OCI-LY7 (cell line): ENCODE data around the gene VSIG4. TPM values are rescaled to one million over a fixed set of nuclear protein-coding genes. Genes with fewer than 3 reads are reported as not detected.

Experiments
- BruUV-seq: library from RNA; stranded (reverse); fragments of 400-500 nt; replicated peaks from 2 replicates; lab custom pipeline; 2021; lab: Mats Ljungman, UMichigan
- CTCF ChIA-PET: fragments of 300-600 bp; sonication (Branson Sonifier 250); formaldehyde crosslinking; loops from one replicate; lab custom pipeline; 2022; ENCODE audit warnings: antibody characterized with exemption; ENCODE audit not compliant: unreplicated experiment; lab: Charles Lee
- POLR2A ChIA-PET: fragments of 300-600 bp; sonication (Branson Sonifier 250); formaldehyde crosslinking; loops from one replicate; lab custom pipeline; 2022; ENCODE audit warnings: antibody characterized with exemption; lab: Charles Lee
- DNase-seq: peaks from one replicate; pipeline ENCODE4 v3.0.0-alpha.2; 2015; ENCODE audit warnings: low spot score
- H2AFZ ChIP-seq: fragments of 200-600 bp; sonication (generic), shearing (Covaris generic); 2 replicates; pipeline ENCODE4 v1.6.1; 2014; ENCODE audit warnings: mild to moderate bottlenecking, antibody characterized with exemption, low read length, moderate library complexity
- H3K27ac ChIP-seq: fragments of 200-600 bp; sonication (generic); 2 replicates; pipeline ENCODE4 v1.5.1; 2014; ENCODE audit warnings: mixed run types, low read depth, mild to moderate bottlenecking, moderate library complexity, low read length, inconsistent platforms; ENCODE audit not compliant: poor library complexity, severe bottlenecking
- H3K36me3 ChIP-seq: fragments of 200-600 bp; sonication (generic); 2 replicates; pipeline ENCODE4 v1.6.1; 2014; ENCODE audit warnings: mild to moderate bottlenecking, antibody characterized with exemption, low read length, moderate library complexity, mixed read lengths; ENCODE audit not compliant: insufficient read depth
- H3K4me1 ChIP-seq: fragments of 200-600 bp; sonication (generic); 2 replicates; pipeline ENCODE4 v1.5.1; 2014; ENCODE audit warnings: mild to moderate bottlenecking, low read length; ENCODE audit not compliant: insufficient read depth, poor library complexity, severe bottlenecking
- H3K4me2 ChIP-seq: fragments of 200-600 bp; sonication (generic); 2 replicates; pipeline ENCODE4 v1.6.1; 2014; ENCODE audit warnings: mild to moderate bottlenecking, low read length
- H3K4me3 ChIP-seq: fragments of 200-600 bp; sonication (generic); 2 replicates; pipeline ENCODE4 v1.5.1; 2014; ENCODE audit warnings: mild to moderate bottlenecking, low read depth, low read length; ENCODE audit not compliant: poor library complexity, severe bottlenecking
- H3K79me2 ChIP-seq: fragments of 200-600 bp; sonication (generic); 2 replicates; pipeline ENCODE4 v1.6.1; 2016; ENCODE audit warnings: low read depth, mild to moderate bottlenecking, low read length, moderate library complexity, mixed read lengths; ENCODE audit not compliant: insufficient read depth
- H3K9me2 ChIP-seq: fragments of 200-600 bp; sonication (generic); 2 replicates; pipeline ENCODE4 v1.6.1; 2016; ENCODE audit warnings: mild to moderate bottlenecking, low read length, mixed read lengths; ENCODE audit not compliant: insufficient read depth
- H3K9me3 ChIP-seq: fragments of 200-600 bp; sonication (generic); 2 replicates; pipeline ENCODE4 v1.6.1; 2014; ENCODE audit warnings: mild to moderate bottlenecking, mixed run types, low read length, mixed read lengths
- H4K20me1 ChIP-seq: fragments of 200-600 bp; sonication (generic); 2 replicates; pipeline ENCODE4 v1.6.1; 2014; ENCODE audit warnings: mild to moderate bottlenecking, antibody characterized with exemption, low read length, moderate library complexity, mixed read lengths; ENCODE audit not compliant: insufficient read depth
- EZH2phosphoT487 ChIP-seq: fragments of 200-600 bp; sonication (generic); IDR thresholded peaks from 2 replicates; pipeline ENCODE4 v1.6.1; 2018; ENCODE audit warnings: low read depth, borderline replicate concordance, mild to moderate bottlenecking, mixed run types, antibody characterized with exemption, low read length, moderate library complexity, mixed read lengths
- intact Hi-C: fragments of 100-400 bp; cut with micrococcal nuclease; formaldehyde crosslinking; loops from one replicate; pipeline ENCODE4 v1.10.0; 2022; ENCODE audit not compliant: unreplicated experiment
- total RNA-seq, 2 experiments: library from RNA; depleted of rRNA in 1 of 2; stranded (reverse); fragments of >200 nt in 1 of 2; shearing (Covaris generic) in 1 of 2; gene quantifications; 2 replicates each; pipeline ENCODE4 v1.2.3, GENCODE V29; 2014 to 2022
- TF ChIP-seq, protein P1 (sequence below): fragments of 200-600 bp; sonication (generic); conservative IDR thresholded peaks from 2 replicates; pipeline ENCODE4 v1.5.1; 2014; ENCODE audit warnings: mild to moderate bottlenecking, antibody characterized with exemption, low read length, moderate library complexity, mixed read lengths

The VSIG4 gene
- total RNA-seq, 2 experiments from 2014 or later: not detected

DNA sequence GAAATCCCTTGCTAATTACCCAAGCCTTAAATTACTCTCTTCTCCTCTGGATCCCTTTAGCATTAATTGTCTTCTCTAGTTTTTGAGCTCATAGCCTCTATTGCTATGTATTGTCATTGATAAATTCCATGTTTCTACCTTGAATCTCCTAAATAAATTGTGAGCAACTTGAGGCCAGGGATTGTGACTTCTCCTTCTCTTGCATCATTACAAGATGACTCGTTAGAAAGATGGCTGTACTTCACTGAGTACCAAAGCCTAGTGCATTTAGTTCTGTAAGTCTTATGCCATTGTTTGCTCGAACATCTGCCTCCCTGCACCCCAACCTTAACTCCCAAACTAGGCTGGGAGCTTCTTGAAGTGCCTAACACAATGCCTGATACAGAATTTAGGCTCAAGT is 15.3 kb downstream of the VSIG4 start:
- ChIA-PET CTCF (interaction anchor here (1.1 kb wide), 1 partner anchor 20 kb away, joined by 3 read pairs; no protein-coding TSS in a partner anchor), POLR2A (interaction anchor here (0.7 to 1.9 kb wide), 4 partner anchors 10 to 35 kb away, joined by 3 to 6 read pairs (median 6); no protein-coding TSS in a partner anchor)
- no TSS peak for BruUV-seq

DNA sequence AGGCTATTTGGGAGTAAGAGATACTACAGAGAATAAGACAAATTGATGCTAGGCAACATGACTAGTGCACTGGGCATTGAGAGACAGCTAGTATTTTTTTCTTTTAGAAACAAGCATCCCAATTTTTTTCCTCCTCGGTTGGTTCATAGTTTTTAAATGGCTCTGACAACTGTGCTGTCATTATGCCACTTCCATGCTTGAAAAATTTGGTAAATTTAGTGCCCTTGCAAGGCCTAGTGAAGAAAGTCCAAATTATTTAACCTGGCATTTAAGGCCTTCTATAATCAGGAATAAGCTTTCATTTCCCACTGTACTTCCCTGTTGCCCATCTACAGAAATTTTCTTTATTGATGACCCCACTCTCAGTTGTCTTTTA is 15.8 kb downstream of the VSIG4 start:
- Histone ChIP-seq H3K27ac (no peak overlapping the region), H3K79me2 (no peaks in the 10 kb centered on the region), H3K4me1 (no peaks in the 10 kb centered on the region), H3K36me3 (no peaks in the 10 kb centered on the region), H2AFZ (no peak overlapping the region), H3K4me3 (no peak overlapping the region), H3K9me2 (no peaks in the 10 kb centered on the region), H3K9me3 (no peaks in the 10 kb centered on the region), H3K4me2 (no peak overlapping the region), H4K20me1 (no peaks in the 10 kb centered on the region)
- TF ChIP-seq, protein P1, sequence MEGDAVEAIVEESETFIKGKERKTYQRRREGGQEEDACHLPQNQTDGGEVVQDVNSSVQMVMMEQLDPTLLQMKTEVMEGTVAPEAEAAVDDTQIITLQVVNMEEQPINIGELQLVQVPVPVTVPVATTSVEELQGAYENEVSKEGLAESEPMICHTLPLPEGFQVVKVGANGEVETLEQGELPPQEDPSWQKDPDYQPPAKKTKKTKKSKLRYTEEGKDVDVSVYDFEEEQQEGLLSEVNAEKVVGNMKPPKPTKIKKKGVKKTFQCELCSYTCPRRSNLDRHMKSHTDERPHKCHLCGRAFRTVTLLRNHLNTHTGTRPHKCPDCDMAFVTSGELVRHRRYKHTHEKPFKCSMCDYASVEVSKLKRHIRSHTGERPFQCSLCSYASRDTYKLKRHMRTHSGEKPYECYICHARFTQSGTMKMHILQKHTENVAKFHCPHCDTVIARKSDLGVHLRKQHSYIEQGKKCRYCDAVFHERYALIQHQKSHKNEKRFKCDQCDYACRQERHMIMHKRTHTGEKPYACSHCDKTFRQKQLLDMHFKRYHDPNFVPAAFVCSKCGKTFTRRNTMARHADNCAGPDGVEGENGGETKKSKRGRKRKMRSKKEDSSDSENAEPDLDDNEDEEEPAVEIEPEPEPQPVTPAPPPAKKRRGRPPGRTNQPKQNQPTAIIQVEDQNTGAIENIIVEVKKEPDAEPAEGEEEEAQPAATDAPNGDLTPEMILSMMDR: no peak
- TF ChIP-seq EZH2phosphoT487: no peak
- ChIA-PET CTCF (interaction anchor here (1.1 kb wide), 1 partner anchor 21 kb away, joined by 3 read pairs; no protein-coding TSS in a partner anchor), POLR2A (interaction anchor here (1.5 to 1.6 kb wide), 2 partner anchors 23 to 35 kb away, joined by 5 to 6 read pairs; no protein-coding TSS in a partner anchor)
- no peak for DNase-seq
- no TSS peak for BruUV-seq
- intact Hi-C loops: loop anchor here (10.0 kb wide), 1 partner anchor 89 kb away; no protein-coding TSS in a partner anchor

More for the DNA sequence above, 15.3 kb downstream of the VSIG4 start:
- H3K9me2 ChIP-seq: no peaks in the 10 kb centered on the region
- no peaks in the 10 kb centered on the region for H4K20me1 ChIP-seq
- no peaks in the 10 kb centered on the region for H3K4me1 ChIP-seq
- H3K36me3 ChIP-seq: no peaks in the 10 kb centered on the region
- no peak overlapping the region for H2AFZ ChIP-seq
- H3K4me2 ChIP-seq: no peak overlapping the region
- intact Hi-C loops: loop anchor here (10.0 kb wide), 1 partner anchor 90 kb away; no protein-coding TSS in a partner anchor
- no peak for DNase-seq
- TF ChIP-seq, protein P1: no peak
- no peak for TF ChIP-seq EZH2phosphoT487
- no peak overlapping the region for H3K27ac ChIP-seq
- no peak overlapping the region for H3K4me3 ChIP-seq
- H3K79me2 ChIP-seq: no peaks in the 10 kb centered on the region
- H3K9me3 ChIP-seq: no peaks in the 10 kb centered on the region

DNA sequence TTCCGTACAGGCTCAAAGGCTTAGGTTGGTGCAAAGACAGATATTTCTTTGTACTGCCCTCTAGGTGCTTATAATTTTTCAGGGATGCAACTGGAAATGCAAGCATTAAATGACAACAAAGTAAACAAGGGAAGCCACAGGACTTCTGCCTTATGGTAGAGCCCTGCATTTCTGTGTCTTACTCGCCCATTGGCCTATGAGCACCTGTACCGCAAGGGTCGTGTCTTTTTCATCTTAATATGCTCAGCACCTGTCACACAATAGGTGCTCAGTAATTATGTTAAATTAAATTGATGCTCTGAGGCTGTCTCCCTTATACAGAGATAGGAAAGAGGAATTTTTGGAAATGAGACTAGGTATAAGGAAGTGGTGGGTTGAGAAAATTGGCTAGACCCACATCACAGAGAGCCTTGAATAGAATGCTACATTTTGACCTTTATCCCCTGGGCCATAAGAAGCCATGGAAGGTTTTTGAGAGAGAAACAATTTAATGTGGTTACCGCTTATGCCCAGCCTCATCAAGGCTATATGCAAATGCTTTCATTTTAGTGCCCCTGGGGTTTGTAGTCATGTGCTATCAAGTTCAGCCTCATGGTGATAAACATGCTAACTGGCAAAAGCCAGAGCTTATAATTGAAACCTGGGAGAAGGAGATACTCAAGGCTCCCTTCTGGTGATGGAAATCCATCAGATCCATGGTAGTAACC is 16.3 kb downstream of the VSIG4 start:
- no peaks in the 10 kb centered on the region for H3K9me3 ChIP-seq
- H3K4me3 ChIP-seq: no peak overlapping the region
- H3K79me2 ChIP-seq: no peaks in the 10 kb centered on the region
- H3K9me2 ChIP-seq: no peaks in the 10 kb centered on the region
- no peak overlapping the region for H2AFZ ChIP-seq
- DNase-seq: no peak
- H3K4me1 ChIP-seq: no peaks in the 10 kb centered on the region
- CTCF ChIA-PET: no interaction called here
- H4K20me1 ChIP-seq: no peaks in the 10 kb centered on the region
- BruUV-seq: no TSS peak
- POLR2A ChIA-PET: no interaction called here
- H3K36me3 ChIP-seq: no peaks in the 10 kb centered on the region
- no peak overlapping the region for H3K4me2 ChIP-seq
- no peak for TF ChIP-seq EZH2phosphoT487
- TF ChIP-seq, protein P1: peak; percentile 2; the same call in 1 of the 2 replicates
- intact Hi-C loops: loop anchor here (10.0 kb wide), 1 partner anchor 89 kb away; no protein-coding TSS in a partner anchor
- no peak overlapping the region for H3K27ac ChIP-seq
